GF-D8 (cell line): ENCODE data around the gene SHROOM3.

Experiments
- DNase-seq: peaks from one replicate; lab custom pipeline; 2025; lab: John Stamatoyannopoulos, UW

The SHROOM3 gene

DNA sequence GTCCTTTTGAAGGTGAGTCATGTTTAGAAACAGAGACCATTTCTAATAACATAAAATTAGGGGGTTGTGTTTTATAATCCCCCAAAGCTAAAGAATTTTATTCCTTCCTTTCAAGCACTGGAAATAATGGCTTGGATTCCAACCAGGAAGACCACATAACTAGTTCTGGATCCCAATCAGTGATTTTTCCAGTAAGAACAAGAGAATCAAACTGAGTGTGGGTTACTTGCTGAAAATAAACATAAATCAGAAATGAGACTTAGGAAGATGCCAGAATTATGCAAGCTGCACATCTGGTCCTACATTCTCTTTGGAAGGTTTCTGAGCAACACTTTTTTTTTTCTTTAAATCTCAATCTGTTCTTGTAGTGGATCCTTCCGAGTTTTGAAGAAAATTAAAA, 386.6 kb downstream of the SHROOM3 start:
- no peak for DNase-seq

DNA sequence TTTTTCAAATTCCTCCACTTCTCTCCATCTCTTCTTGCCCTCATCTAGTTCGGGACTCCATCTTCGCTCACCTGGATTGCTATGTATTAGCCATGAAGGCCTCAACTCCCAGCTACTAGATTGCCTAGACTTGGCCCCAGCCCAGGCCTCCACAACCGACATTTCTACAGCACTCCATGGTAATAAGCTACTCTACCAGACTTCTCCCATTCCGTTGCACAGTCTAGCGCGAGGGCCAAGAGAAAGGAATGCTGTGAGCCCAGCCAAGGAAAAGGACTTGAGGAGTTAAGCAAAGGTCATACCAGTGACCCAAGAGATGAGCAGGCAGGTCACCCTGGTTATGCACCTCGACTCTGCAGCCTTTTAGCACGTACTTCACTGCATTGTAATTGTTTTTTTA, 387.3 kb downstream of the SHROOM3 start:
- no peak for DNase-seq

DNA sequence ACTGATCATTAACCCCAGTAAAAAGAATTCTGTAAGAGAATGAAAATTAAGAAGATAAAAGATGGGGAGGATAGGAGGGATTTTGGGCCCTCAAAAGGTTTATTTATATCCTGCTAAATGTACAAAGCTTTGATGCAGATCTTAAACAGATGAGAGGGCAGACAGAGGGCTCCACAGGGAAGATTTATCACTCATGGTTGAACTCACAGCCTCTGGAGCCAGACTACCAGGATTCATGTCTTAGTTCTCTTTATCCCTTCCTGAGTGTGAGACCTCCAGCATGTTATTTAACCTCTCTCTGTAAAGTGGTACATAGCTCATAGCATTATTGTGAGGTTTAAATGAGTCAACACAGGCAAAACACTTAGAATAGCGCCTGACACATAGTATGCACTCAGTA, 388.5 kb downstream of the SHROOM3 start:
- no peak for DNase-seq

DNA sequence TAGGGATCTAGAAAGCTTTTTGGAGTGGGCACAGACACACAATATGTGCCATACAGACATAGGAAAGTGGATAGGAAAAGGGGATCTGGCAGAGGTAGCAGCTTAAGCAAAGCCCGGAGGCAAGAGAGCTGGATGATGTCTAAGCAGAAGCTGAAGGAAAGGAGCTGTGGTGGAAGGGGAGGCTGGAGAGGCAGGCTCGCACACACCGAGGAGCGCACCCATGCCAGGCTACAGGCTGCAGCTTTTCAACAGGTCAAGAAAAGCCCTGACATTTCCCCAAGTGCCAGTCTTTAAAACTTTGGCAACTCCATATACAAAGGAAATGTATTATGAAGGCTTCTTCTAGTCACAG, 395.6 kb downstream of the SHROOM3 start:
- DNase-seq: no peak

DNA sequence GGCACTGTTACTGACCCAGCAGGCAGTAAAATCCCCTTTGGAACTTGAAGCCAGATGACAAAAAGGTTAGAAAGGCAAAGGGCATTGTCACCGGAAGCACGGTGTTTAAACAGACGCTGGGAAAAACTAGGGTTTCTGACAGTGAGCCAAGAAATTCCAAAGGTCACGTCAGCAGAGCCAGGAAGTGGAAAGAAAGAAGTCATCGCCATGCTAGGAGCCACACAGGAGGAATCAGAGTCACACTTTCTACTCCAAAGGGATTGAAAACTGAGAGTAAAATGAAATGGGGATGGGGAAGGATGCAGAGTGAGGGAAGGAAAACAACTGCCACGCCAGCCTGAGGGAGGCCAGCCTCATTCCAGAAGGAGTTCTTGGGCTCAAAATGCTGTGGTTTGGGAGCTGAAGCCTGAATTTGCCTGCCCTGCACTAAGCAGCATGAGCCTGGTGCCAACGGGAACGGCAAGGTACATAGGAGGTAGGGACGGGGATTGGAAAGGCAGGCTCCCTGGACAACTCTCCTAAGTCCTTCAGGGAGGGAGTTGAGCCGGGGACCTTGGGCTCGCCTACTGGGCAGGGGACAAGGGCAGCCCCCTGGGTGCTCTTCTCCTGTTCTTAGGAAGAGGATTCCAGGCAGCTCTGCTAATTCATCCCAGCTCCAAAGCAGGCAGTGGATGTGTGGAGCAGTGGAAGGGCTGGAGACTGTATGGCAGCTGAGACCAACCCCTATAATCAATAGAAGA, 396.1 kb downstream of the SHROOM3 start:
- no peak for DNase-seq

DNA sequence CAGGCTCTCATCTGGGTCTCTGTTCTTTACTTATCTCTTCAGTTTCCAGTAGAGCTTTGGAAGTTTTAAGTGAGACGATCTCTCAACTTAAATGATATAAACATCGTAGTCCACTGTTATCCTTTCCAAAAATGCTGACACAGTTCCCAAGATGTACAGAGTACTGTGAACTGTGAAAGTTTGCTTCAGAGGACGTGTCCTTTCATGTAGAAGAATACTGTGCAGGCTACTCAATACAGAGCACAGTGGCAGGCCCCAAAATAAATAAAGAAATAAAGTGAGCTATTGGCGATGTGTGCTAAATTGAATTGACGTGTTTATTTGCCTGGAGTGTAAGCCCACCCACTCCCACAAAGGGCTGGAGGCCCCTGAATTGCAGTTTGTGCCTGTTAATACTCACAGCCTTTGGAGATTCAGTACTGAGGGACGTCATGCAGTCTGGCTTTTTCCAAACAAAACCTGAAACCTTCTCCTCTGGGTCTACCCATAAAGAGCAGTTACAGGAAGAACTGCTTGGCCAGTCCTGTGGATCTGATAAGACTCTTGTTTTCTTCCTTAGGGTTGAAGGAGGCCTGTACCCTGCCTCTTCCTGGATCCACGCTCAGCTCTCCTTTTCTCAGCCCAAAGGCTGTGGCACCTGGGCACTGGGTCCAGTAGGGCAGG, 396.8 kb downstream of the SHROOM3 start:
- DNase-seq: no peak
